NB4 (cell line): ENCODE results near the gene SOBP.

Experiments
- DNase-seq: peaks from one replicate; pipeline ENCODE4 v3.0.0; 2010; ENCODE audit warnings: low read depth
- H3K4me3 ChIP-seq: one replicate; pipeline ENCODE4 v1.5.1; 2011; ENCODE audit warnings: mild to moderate bottlenecking, low read depth, low read length, moderate library complexity
- CTCF ChIP-seq: IDR thresholded peaks from one replicate; pipeline ENCODE4 v1.5.1; 2012; ENCODE audit warnings: low read depth, low read length
- MAX ChIP-seq: IDR thresholded peaks from 2 replicates; pipeline ENCODE4 v1.6.1; 2011; ENCODE audit warnings: low read depth, low read length
- MYC ChIP-seq: IDR thresholded peaks from 2 replicates; pipeline ENCODE4 v1.6.1; 2011; ENCODE audit warnings: low read depth, low read length
- POLR2A ChIP-seq: IDR thresholded peaks from 2 replicates; pipeline ENCODE4 v1.6.1; 2011; ENCODE audit warnings: mild to moderate bottlenecking; ENCODE audit not compliant: insufficient read length; ENCODE audit errors: extremely low read depth

The SOBP gene

DNA sequence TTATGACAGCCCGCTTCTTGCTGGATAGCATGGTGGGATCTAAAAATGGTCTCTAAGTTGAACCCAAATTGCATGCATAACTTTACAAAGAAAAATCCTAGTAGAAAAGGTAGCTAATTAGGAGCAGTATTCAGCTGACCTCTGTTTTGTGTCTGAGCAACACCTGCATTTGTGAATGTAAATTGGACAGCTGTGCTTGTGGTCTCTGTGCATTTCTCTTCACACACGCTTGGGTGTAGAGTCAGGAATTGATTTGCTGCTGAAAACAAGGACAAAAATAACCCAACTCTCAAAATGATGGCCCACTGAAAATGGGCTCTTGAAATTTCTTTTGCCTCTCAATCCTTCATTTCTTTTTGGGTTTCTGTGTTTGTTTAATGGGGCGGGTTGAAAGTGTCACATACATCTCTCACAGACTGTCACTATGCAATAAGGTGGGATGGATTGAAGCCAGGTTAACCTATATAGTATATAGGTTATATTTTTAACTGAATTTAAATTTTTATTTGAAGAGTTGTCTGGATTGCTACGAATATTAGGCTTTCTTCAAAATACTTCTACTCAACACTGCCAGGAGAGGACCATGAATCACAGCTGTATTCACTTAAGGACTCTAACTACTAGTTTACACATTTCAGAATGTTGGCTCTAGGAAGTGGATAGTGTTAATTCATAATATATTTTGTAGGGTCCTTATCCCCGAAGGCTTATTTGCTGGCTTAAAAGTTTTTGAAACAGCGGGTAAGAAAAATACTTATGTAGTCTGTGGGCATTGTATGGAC, 46.5 kb downstream of the SOBP start:
- no peak for DNase-seq
- TF ChIP-seq POLR2A (no peak), MAX (no peak), CTCF (no peak), MYC (no peak)
- no peak overlapping the region for H3K4me3 ChIP-seq

GRCh38 chr6:107537559-107537958, 47.6 kb downstream of the SOBP start:
- no peak for DNase-seq
- TF ChIP-seq MYC (no peak), CTCF (no peak), POLR2A (no peak), MAX (no peak)
- no peak overlapping the region for H3K4me3 ChIP-seq

- TF ChIP-seq CTCF (no peak), POLR2A (no peak), MYC (no peak)
- no peak for DNase-seq
These were observed 49.0 kb downstream of the SOBP start for GRCh38 chr6:107538856-107539387.

GRCh38 chr6:107539409-107539808, 49.5 kb downstream of the SOBP start:
- H3K4me3 ChIP-seq, result no peak overlapping the region

More at GRCh38 chr6:107538856-107539387, 49.0 kb downstream of the SOBP start:
- no peak overlapping the region for H3K4me3 ChIP-seq

DNA sequence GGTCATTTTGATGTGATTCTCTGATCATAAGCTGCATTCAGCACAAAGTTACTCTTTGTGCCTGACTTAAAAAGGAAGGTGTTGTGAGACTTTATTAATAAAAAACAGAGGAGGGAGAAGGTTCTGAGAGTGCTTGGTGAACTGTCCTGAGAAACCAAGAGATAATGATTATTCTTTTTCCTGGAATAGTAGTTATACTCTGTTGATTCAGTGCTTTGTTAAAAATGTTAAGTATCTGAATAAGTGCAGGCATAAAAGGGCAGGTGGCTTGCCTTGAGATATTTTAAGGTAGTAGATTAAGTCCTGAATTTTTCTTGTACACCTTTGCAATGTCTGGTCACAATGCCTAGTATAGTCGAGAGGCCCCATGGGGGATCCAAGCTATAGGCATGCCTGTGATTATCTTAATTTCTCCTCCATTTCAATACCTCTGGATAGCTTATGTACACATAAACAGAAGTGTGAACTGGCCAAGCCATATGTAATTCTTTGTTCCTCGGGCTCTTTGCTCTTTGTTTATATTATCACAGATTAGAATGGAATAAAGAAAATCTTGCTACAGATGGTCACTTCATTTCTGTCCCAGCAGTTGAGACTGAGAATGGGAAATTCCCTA, 50.0 kb downstream of the SOBP start:
- no peak overlapping the region for H3K4me3 ChIP-seq
- TF ChIP-seq MYC, result no peak
- TF ChIP-seq MAX, result no peak
- TF ChIP-seq CTCF, result no peak
- no peak for TF ChIP-seq POLR2A
- DNase-seq, result no peak

More at GRCh38 chr6:107539409-107539808, 49.5 kb downstream of the SOBP start:
- no peak for DNase-seq
- no peak for TF ChIP-seq CTCF
- TF ChIP-seq MAX, result no peak
- no peak for TF ChIP-seq POLR2A
- no peak for TF ChIP-seq MYC
